Measurements from ENCODE around the gene PACS2.

PACS2 gene

GRCh38 chr14:105442125-105442524 is 127.6 kb downstream of the PACS2 start:
- Histone ChIP-seq H4K8ac (ENCODE audit: low read depth, low read length) (no peak overlapping the region), H3K4me2 (ENCODE audit: low read length) (no peak overlapping the region), H3K36me3 (ENCODE audit: control insufficient read depth, insufficient read depth, low read length) (no peaks in the 10 kb centered on the region), H3K4ac (ENCODE audit: low read depth, low read length) (no peak overlapping the region), H3K27me3 (ENCODE audit: insufficient read depth, low read length, poor library complexity) (no peaks in the 10 kb centered on the region), H3K18ac (ENCODE audit: low read length) (no peak overlapping the region), H3K4me3 (ENCODE audit: low read length) (no peak overlapping the region), H3K23ac (ENCODE audit: low read length) (no peak overlapping the region), H2AK5ac (ENCODE audit: low read length) (no peak overlapping the region), H2BK120ac (ENCODE audit: low read depth, low read length) (no peak overlapping the region), H3K9ac (ENCODE audit: low read length) (no peak overlapping the region), H3K4me1 (ENCODE audit: control insufficient read depth, low read depth, low read length) (no peaks in the 10 kb centered on the region), H4K5ac (ENCODE audit: low read length) (no peak overlapping the region), H2BK5ac (ENCODE audit: low read length) (no peak overlapping the region), H2BK15ac (replicated peaks; ENCODE audit: low read depth) (no peak overlapping the region), H3K27ac (ENCODE audit: low read depth, low read length) (no peak overlapping the region), H3K79me2 (ENCODE audit: control insufficient read depth, insufficient read depth, low read length) (peaks cover 16% of the 10 kb centered on the region), H3K56ac (ENCODE audit: low read length) (no peak overlapping the region), H3K79me1 (ENCODE audit: low read length) (peaks cover 30% of the 10 kb centered on the region)
- WGBS (ENCODE audit: extremely low coverage, insufficient coverage, low lambda C conversion rate) = no CpG with 5 or more reads among the region's 17 CpGs
- DNase-seq = no peak

GRCh38 chr14:105442834-105443233 is 128.3 kb downstream of the PACS2 start:
- H2BK120ac ChIP-seq (ENCODE audit: low read depth, low read length) = no peak overlapping the region
- no peak overlapping the region for H3K4me3 ChIP-seq (ENCODE audit: low read length)
- H2BK15ac ChIP-seq (replicated peaks; ENCODE audit: low read depth) = no peak overlapping the region
- H3K79me1 ChIP-seq (ENCODE audit: low read length) = peaks cover 24% of the 10 kb centered on the region
- no peaks in the 10 kb centered on the region for H3K36me3 ChIP-seq (ENCODE audit: control insufficient read depth, insufficient read depth, low read length)
- no peak overlapping the region for H3K4ac ChIP-seq (ENCODE audit: low read depth, low read length)
- no peak overlapping the region for H3K9ac ChIP-seq (ENCODE audit: low read length)
- no CpG with 5 or more reads among the region's 12 CpGs for WGBS (ENCODE audit: extremely low coverage, insufficient coverage, low lambda C conversion rate)
- no peak overlapping the region for H3K56ac ChIP-seq (ENCODE audit: low read length)
- H3K4me1 ChIP-seq (ENCODE audit: control insufficient read depth, low read depth, low read length) = no peaks in the 10 kb centered on the region
- no peak overlapping the region for H3K4me2 ChIP-seq (ENCODE audit: low read length)
- H3K27me3 ChIP-seq (ENCODE audit: insufficient read depth, low read length, poor library complexity) = no peaks in the 10 kb centered on the region
- H3K27ac ChIP-seq (ENCODE audit: low read depth, low read length) = no peak overlapping the region
- peaks cover 9% of the 10 kb centered on the region for H3K79me2 ChIP-seq (ENCODE audit: control insufficient read depth, insufficient read depth, low read length)
- no peak for DNase-seq
- H2AK5ac ChIP-seq (ENCODE audit: low read length) = no peak overlapping the region
- H3K18ac ChIP-seq (ENCODE audit: low read length) = no peak overlapping the region
- no peak overlapping the region for H4K5ac ChIP-seq (ENCODE audit: low read length)
- no peak overlapping the region for H4K8ac ChIP-seq (ENCODE audit: low read depth, low read length)
- H2BK5ac ChIP-seq (ENCODE audit: low read length) = no peak overlapping the region
- H3K23ac ChIP-seq (ENCODE audit: low read length) = no peak overlapping the region

GRCh38 chr14:105444859-105445258 is 130.3 kb downstream of the PACS2 start:
- H3K23ac ChIP-seq (ENCODE audit: low read length) = no peak overlapping the region
- no peaks in the 10 kb centered on the region for H3K27me3 ChIP-seq (ENCODE audit: insufficient read depth, low read length, poor library complexity)
- no peak overlapping the region for H3K4ac ChIP-seq (ENCODE audit: low read depth, low read length)
- H2BK15ac ChIP-seq (replicated peaks; ENCODE audit: low read depth) = no peak overlapping the region
- no peak overlapping the region for H4K8ac ChIP-seq (ENCODE audit: low read depth, low read length)
- no peak overlapping the region for H2AK5ac ChIP-seq (ENCODE audit: low read length)
- no peak overlapping the region for H3K18ac ChIP-seq (ENCODE audit: low read length)
- H3K56ac ChIP-seq (ENCODE audit: low read length) = no peak overlapping the region
- H3K4me3 ChIP-seq (ENCODE audit: low read length) = no peak overlapping the region
- peaks cover 2% of the 10 kb centered on the region for H3K79me2 ChIP-seq (ENCODE audit: control insufficient read depth, insufficient read depth, low read length)
- H3K4me2 ChIP-seq (ENCODE audit: low read length) = no peak overlapping the region
- H3K79me1 ChIP-seq (ENCODE audit: low read length) = peaks cover 17% of the 10 kb centered on the region
- no peak overlapping the region for H3K9ac ChIP-seq (ENCODE audit: low read length)
- H3K4me1 ChIP-seq (ENCODE audit: control insufficient read depth, low read depth, low read length) = no peaks in the 10 kb centered on the region
- DNase-seq = no peak
- no peak overlapping the region for H2BK5ac ChIP-seq (ENCODE audit: low read length)
- WGBS (ENCODE audit: extremely low coverage, insufficient coverage, low lambda C conversion rate) = no CpG with 5 or more reads among the region's 17 CpGs
- no peak overlapping the region for H4K5ac ChIP-seq (ENCODE audit: low read length)
- H3K27ac ChIP-seq (ENCODE audit: low read depth, low read length) = no peak overlapping the region
- no peak overlapping the region for H2BK120ac ChIP-seq (ENCODE audit: low read depth, low read length)
- H3K36me3 ChIP-seq (ENCODE audit: control insufficient read depth, insufficient read depth, low read length) = no peaks in the 10 kb centered on the region

- Histone ChIP-seq H3K56ac (ENCODE audit: low read length) (no peak overlapping the region), H2BK5ac (ENCODE audit: low read length) (no peak overlapping the region), H2AK5ac (ENCODE audit: low read length) (no peak overlapping the region), H4K5ac (ENCODE audit: low read length) (no peak overlapping the region), H3K4ac (ENCODE audit: low read depth, low read length) (no peak overlapping the region), H3K36me3 (ENCODE audit: control insufficient read depth, insufficient read depth, low read length) (no peaks in the 10 kb centered on the region), H3K27ac (ENCODE audit: low read depth, low read length) (no peak overlapping the region), H3K9ac (ENCODE audit: low read length) (no peak overlapping the region), H3K23ac (ENCODE audit: low read length) (no peak overlapping the region), H2BK15ac (replicated peaks; ENCODE audit: low read depth) (no peak overlapping the region), H4K8ac (ENCODE audit: low read depth, low read length) (no peak overlapping the region), H3K18ac (ENCODE audit: low read length) (no peak overlapping the region), H2BK120ac (ENCODE audit: low read depth, low read length) (no peak overlapping the region), H3K4me1 (ENCODE audit: control insufficient read depth, low read depth, low read length) (no peaks in the 10 kb centered on the region), H3K27me3 (ENCODE audit: insufficient read depth, low read length, poor library complexity) (no peaks in the 10 kb centered on the region), H3K4me2 (ENCODE audit: low read length) (no peak overlapping the region), H3K79me1 (ENCODE audit: low read length) (peaks cover 13% of the 10 kb centered on the region), H3K4me3 (ENCODE audit: low read length) (no peak overlapping the region), H3K79me2 (ENCODE audit: control insufficient read depth, insufficient read depth, low read length) (peaks cover 2% of the 10 kb centered on the region)
- WGBS (ENCODE audit: extremely low coverage, insufficient coverage, low lambda C conversion rate) = no CpG with 5 or more reads among the region's 24 CpGs
- no peak for DNase-seq
Observed at GRCh38 chr14:105445290-105445689, 130.7 kb downstream of the PACS2 start.

GRCh38 chr14:105445901-105446845 is 131.6 kb downstream of the PACS2 start:
- Histone ChIP-seq H3K23ac (ENCODE audit: low read length) (no peak overlapping the region), H3K56ac (ENCODE audit: low read length) (no peak overlapping the region), H4K8ac (ENCODE audit: low read depth, low read length) (no peak overlapping the region), H2BK5ac (ENCODE audit: low read length) (no peak overlapping the region), H3K36me3 (ENCODE audit: control insufficient read depth, insufficient read depth, low read length) (peaks cover 4% of the 10 kb centered on the region), H3K9ac (ENCODE audit: low read length) (no peak overlapping the region), H3K79me1 (ENCODE audit: low read length) (peaks cover 12% of the 10 kb centered on the region), H3K4me2 (ENCODE audit: low read length) (no peak overlapping the region), H3K27me3 (ENCODE audit: insufficient read depth, low read length, poor library complexity) (no peaks in the 10 kb centered on the region), H3K18ac (ENCODE audit: low read length) (no peak overlapping the region), H3K27ac (ENCODE audit: low read depth, low read length) (no peak overlapping the region), H3K4me3 (ENCODE audit: low read length) (no peak overlapping the region), H2AK5ac (ENCODE audit: low read length) (no peak overlapping the region), H2BK15ac (replicated peaks; ENCODE audit: low read depth) (no peak overlapping the region), H3K4ac (ENCODE audit: low read depth, low read length) (no peak overlapping the region), H3K79me2 (ENCODE audit: control insufficient read depth, insufficient read depth, low read length) (no peaks in the 10 kb centered on the region), H4K5ac (ENCODE audit: low read length) (no peak overlapping the region), H2BK120ac (ENCODE audit: low read depth, low read length) (no peak overlapping the region), H3K4me1 (ENCODE audit: control insufficient read depth, low read depth, low read length) (no peaks in the 10 kb centered on the region)
- DNase-seq = no peak
- no CpG with 5 or more reads among the region's 26 CpGs for WGBS (ENCODE audit: extremely low coverage, insufficient coverage, low lambda C conversion rate)
